Right lobe of liver (tissue), 4 donors: ENCODE measurements around the gene PLLP.

Source experiments
- POLR2A ChIP-seq: fragments of 450-650 bp; IDR thresholded peaks from one replicate; pipeline ENCODE4 v1.6.1; 2017; ENCODE audit warnings: antibody characterized with exemption, mild to moderate bottlenecking
- TF ChIP-seq, protein P1 (sequence below), 4 donors: fragments of 200-600 bp in 3 of 4; fragments of 450-650 bp in 1 of 4; IDR thresholded peaks; one replicate each; pipeline versions ENCODE4 v1.5.1 to v1.8.0; 2016 to 2022; ENCODE audit warnings: antibody characterized with exemption in 4 of 4, mild to moderate bottlenecking in 2 of 4
- donor health status: DM: no; HTN: no; CAD: no.
- donor health status: DM: no; HTN: no; CAD: no.
- donor health status: DM: no; HTN: yes; CAD: no.

DNA sequence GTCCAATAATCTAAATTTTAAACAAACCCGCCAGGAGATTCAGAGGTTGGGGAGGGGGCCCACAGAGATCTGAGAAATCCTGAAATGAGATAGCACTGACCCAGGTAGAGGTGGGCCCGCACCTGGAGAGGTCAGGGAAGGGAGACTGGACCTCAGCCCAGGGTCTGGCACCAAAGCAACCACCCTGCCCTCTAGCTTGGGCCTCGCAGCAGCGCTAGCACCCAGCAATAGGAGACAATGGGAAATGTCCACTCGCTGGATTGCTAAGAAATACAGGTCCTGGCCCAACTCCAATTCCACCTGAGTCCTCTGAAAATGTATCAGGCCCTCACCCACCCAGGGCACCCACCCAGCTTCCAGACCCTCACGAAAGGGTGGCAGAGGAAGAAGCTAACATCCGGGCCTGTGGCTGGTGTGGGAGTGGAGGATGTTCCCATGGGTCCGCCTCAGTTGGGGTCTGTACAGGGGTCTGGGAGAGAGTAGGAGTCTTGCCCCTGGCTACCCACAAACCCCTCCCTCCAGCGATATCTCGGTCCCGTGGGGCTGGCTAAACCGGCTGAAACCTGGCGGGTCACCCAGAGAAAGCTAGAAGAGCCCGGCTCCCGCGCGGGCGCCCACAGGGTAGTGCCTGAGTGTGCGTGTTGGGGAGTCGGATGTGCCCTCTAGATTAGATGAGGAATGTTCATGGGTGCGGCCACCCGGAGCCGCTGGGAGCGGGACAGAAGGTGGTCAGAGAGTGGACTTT is 1.1 kb downstream of the PLLP start:
- TF ChIP-seq, protein P1, sequence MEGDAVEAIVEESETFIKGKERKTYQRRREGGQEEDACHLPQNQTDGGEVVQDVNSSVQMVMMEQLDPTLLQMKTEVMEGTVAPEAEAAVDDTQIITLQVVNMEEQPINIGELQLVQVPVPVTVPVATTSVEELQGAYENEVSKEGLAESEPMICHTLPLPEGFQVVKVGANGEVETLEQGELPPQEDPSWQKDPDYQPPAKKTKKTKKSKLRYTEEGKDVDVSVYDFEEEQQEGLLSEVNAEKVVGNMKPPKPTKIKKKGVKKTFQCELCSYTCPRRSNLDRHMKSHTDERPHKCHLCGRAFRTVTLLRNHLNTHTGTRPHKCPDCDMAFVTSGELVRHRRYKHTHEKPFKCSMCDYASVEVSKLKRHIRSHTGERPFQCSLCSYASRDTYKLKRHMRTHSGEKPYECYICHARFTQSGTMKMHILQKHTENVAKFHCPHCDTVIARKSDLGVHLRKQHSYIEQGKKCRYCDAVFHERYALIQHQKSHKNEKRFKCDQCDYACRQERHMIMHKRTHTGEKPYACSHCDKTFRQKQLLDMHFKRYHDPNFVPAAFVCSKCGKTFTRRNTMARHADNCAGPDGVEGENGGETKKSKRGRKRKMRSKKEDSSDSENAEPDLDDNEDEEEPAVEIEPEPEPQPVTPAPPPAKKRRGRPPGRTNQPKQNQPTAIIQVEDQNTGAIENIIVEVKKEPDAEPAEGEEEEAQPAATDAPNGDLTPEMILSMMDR (IDR thresholded peaks at IDR 0.05): no peak
- no peak for TF ChIP-seq POLR2A
